ENCODE measurements around the gene CD248. TPM values are rescaled to one million over a fixed set of nuclear protein-coding genes. Genes with fewer than 3 reads are reported as not detected.

Gene CD248
- total RNA-seq, 1 donor from 2014 or later = 31.2 TPM

- no peak for DNase-seq
Observed at GRCh38 chr11:66340596-66341501, 24.0 kb upstream of the CD248 start.

DNA sequence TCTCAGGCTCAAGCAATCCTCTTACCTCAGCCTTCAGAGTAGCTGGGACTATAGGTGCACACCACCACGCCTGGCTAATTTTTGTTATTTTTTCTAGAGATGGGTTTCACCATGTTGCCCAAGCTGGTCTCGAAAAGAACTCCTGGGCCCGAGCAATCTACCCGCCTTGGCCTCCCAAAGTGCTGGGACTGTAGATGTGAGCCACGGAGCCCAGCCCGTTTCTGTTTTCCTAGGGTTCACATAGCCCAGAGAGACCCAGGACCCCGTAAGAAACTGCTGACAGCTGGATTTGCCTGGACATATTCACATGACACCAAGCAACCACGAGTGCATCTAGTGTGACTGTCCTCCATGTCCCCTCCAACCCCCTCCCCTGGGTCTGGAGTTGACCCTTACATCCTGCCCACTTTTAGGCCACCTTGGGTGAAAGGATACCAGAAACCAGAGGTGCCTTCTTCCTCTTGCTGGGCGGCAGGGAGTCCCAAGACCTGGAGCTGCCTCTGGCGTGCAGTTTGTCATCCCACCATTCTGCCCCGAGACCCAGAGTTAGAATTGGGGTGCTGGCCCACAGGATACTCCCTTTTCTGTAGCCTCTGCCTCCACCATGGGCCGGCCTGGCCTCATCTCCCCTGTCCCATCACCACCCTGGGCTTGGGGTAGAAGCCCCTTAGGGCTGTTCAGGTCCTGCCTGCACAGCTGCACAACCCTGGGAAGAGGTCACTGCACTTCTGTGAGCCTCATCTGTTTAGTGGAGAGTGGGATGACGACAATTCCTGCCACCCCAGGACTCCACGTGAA, 23.0 kb upstream of the CD248 start:
- DNase-seq = no peak

GRCh38 chr11:66339162-66339675, 22.4 kb upstream of the CD248 start:
- no peak for DNase-seq

GRCh38 chr11:66338276-66339161, 21.7 kb upstream of the CD248 start:
- no peak for DNase-seq

GRCh38 chr11:66337103-66337899, 20.5 kb upstream of the CD248 start:
- no peak for DNase-seq

DNA sequence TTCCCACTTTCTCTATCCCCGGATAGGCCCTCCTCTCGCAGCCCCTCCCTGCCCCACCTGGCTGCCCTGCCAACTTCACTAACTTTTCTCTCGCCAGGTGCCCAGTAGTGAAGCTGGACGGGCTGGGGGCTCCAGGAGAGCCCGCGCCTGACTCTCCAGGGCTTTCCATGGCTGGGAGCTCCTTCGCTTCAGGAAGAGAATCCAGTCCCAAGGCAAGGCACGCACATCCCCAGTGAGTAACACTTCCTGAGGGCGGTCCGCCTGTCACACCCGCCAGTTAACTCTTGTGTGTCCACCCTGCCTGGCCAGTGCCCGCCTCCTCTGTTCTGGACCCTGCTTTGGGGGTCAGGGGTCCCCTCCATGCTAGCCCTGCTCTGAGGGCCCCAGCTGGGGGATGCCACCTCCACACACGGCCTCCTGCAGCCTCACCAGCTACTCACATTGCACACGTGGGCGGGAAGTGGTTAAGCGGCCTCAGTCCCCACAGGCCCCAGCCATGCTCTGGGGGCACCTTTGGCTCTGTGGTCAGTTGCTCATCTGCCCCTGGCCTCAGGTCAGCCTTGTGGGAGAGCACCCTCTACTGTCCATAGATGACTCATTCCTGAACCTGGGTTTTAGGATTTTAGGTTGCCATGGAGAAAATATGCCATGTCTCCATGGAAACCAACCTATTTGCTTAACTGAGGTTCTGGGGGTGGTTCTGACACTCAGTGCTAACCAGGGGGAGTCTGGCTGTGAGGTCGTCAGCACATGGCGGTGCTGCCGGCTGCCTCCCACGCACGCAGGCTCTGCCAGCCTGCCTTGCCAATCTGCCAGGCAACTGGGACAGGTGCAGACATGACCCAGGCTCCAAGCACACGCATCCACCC, 19.6 kb upstream of the CD248 start, which contains the start of gene RIN1:
RIN1 (minus strand) TSS at position 201 of the 869 bp plus-strand sequence; CDS start at position 169, 32 bp downstream.
- peak; percentile 61 for DNase-seq

DNA sequence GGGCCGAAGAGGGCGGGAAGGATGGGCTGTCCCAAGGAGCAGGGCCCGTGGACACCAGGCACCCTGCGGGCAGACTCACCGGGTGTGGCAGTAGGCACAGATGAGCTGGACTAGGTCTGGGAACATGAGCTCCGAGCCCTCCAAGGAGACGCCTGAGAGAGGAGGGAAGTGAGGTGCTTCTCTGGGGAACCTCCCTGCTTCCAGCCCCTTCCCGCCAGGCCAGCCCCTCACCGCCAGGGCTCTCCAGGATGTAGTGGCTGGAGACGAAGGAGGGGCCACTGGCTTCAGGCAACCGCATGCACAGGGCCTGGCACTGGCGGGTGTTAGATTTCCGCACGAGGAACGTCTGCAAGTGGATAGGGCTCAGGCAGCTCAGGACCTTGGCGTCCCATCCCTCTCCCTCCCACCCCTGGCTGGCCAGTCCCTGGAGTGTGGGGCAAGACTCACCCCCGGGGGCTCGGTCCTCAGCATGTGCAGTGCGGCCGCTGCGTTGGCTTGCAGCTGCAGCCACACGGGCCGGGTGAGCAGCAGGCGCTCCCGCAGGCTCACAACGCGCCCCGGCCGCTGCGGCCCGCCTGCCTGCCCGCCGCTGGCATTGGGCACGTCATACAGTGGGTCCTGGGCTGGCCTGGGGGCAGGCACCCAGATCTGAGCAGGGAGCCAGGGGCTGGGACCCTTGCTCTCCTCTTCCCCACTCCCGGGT, 18.8 kb upstream of the CD248 start:
- DNase-seq = peak; percentile 12

DNA sequence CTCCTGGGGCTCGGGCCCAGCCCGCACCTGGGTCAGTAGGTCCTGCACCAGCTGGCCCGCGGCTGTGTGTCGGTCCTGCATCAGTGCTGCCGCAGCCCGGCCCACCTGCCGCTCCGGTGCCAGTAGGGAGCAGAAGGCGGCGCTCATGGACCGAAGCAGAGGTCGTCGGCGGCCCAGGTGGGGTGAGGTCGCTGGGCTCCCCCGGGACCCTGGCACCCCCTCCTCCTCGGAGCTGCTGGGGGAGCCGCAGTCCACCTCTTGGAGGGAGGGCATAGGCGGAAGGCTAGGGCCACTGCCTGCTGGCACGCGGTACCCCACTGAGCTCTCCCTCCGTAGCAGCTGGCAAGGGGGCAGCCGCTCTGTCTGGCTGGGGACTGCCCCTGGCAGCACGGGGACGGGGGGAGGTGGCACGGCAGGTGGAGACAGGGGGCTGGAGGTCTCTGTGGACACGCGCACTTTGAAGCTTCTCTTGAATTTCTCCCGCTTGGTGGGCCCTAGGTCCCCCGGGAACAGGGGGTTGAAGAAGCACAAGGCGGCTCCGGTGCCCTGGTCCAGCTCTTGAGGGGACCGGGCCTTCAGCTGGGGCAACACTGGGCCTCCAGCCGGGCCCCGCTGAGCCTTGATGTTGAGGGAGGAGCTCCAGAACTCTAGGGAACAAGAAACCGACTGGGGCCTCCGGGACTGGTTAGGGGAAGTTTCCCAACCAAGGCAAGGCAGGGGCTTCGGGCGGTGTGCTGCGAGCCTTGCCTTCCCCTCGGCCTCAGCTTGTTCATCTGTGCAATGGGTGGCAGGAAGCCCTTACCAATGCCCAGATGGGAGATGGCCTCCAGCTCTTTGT, 18.0 kb upstream of the CD248 start:
- no peak for DNase-seq

GRCh38 chr11:66333896-66334604, 17.2 kb upstream of the CD248 start:
- DNase-seq = no peak

DNA sequence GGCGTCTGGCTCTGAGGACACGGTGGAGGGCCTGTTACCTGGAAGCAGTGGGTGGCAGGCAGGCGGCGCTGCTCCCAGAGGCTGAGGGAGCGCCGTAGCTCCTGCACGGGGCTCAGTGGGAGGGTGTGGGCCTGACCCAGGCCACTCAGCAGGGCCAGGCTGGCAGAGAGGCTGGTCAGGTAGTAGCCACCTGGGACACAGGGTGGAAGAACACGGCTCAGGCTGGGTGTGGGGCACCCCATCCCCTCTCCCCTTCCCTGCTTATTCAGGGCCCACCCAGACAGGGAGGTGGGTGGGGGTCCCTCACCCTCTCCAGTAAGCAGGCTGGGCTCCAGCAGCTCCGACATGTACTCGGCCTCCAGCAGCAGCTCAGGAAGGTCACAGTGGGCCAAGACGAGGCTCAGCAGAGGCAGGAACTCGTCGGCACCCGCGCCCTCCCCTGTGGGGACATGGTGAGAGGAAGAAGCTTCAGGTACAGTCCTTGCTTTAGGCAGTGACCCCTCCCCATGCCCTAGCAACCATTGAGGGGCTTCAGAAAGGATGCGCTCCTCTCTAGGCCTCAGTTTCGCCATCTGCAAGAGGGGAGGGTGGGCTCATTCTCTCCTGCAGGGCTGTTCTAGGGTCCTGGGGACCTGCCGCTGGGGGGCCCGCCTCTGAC, 16.5 kb upstream of the CD248 start:
- no peak for DNase-seq

- no peak for DNase-seq
Observed at GRCh38 chr11:66332371-66333219, 15.8 kb upstream of the CD248 start.

DNA sequence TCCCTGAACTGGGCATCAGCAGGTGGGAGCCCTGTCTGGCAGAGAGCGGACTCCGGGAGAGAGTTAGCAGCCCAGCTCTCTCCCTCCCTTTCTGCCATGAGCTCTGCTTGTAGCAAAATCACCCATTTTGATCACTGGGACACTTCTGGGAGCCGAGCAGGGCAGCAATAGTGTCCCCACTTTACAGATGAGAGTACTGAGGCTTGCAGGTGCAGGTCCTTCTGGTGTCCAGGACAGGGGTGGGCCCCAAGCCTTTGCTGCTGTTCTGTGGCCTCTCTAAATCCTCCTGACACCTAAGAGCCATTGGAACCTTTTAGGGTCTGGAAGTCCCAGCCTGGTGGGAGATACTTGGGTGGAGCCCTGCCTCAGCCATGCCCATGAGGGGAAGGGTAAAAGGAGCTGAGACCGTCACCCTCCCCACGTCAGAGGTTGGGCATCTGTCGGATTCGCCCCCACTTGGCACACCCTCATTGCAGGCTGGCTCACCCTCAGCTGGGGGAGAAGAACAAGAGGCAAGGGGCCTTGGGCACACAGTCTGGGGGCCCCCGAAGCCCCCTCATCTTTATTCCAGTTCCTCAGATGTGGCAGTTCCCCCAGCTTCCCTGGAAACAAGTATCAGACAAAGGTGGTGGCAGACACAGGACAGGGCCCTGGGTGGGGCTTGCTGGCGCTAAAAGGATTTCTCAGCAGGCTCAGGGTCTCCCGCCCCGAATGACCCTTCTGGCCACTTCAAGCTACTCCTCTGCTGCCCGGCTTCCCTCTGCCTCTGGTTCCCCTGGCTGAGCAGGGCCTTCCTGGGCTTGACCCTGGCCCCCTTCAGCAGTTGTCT, 14.9 kb upstream of the CD248 start:
- DNase-seq = no peak

DNA sequence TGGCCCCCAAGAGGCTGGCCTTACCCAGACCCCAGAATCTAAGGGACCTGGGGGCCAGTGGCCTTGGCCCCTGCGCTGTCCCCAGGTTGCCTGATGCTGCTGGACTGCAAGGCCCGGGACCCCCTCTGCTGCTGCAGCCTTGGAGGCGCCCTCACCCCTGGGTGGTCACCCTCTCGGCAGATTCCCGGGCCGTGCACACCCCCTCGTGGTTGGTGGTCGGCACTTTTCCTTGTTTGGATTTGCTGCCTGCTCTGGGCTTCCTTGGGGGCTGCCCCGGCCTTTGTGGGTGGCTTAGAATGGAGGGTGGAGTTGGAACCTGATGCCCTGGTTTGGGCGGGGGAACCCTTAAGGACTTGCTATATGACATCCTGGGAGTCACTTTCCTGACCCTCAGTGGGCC, 14.1 kb upstream of the CD248 start:
- DNase-seq = no peak

- DNase-seq = no peak
Observed at GRCh38 chr11:66329165-66329673, 12.4 kb upstream of the CD248 start.
